Ovary (tissue), 3 donors: ENCODE results near the gene ZNF212.

Experiments
- POLR2A ChIP-seq: fragments of 450-650 bp; IDR thresholded peaks from one replicate; pipeline ENCODE4 v1.6.1; 2017; ENCODE audit warnings: antibody characterized with exemption, mild to moderate bottlenecking, moderate library complexity
- TF ChIP-seq, protein P1 (sequence below), 3 donors: fragments of 450-650 bp in 2 of 3; fragments of 200-600 bp in 1 of 3; IDR thresholded peaks; one replicate each; pipeline versions ENCODE4 v1.5.1 to v1.8.0; 2016 to 2022; ENCODE audit warnings: antibody characterized with exemption in 3 of 3, mild to moderate bottlenecking in 1 of 3
- donor health status: DM: no; HTN: no; CAD: no.

DNA sequence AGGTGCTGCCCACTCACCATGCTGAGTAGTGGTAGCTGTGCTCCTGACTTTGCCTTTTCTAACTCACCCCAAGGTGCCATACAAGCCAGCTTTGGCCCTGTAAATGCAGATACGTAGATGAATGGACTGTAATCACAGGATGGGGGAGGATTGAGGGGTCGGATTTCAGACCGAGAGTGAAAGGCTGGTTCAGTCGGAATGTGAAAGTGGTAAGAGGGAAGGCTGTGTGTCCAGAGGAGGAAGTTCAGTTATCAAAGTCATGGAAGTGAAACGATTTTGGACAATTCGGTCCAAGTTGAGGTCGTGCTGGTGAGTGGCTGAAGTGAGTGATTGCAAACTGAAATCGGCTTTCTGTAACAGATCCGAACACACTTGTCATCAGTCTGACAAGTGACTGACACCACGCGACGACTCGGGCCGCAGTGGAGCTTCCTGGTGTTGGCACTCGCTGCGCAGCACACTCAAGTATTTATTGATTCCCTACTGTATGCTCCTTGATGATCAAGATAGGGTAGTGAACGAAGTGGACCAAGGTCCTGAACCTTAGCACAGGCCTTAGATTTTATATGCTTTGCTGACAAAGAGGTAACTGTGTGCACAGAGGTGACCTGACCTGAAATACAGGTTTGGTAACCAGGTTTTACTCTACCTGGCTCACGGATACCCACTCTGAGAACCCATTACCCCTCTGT lies 33.6 kb upstream of the ZNF212 start:
- TF ChIP-seq, protein P1, sequence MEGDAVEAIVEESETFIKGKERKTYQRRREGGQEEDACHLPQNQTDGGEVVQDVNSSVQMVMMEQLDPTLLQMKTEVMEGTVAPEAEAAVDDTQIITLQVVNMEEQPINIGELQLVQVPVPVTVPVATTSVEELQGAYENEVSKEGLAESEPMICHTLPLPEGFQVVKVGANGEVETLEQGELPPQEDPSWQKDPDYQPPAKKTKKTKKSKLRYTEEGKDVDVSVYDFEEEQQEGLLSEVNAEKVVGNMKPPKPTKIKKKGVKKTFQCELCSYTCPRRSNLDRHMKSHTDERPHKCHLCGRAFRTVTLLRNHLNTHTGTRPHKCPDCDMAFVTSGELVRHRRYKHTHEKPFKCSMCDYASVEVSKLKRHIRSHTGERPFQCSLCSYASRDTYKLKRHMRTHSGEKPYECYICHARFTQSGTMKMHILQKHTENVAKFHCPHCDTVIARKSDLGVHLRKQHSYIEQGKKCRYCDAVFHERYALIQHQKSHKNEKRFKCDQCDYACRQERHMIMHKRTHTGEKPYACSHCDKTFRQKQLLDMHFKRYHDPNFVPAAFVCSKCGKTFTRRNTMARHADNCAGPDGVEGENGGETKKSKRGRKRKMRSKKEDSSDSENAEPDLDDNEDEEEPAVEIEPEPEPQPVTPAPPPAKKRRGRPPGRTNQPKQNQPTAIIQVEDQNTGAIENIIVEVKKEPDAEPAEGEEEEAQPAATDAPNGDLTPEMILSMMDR (IDR thresholded peaks at IDR 0.05): no peak
- no peak for TF ChIP-seq POLR2A
